Transverse colon (tissue), 4 donors: ENCODE measurements around the gene HSD17B13. TPM values are rescaled to one million over a fixed set of nuclear protein-coding genes. Genes with fewer than 3 reads are reported as not detected.

Source experiments
- DNase-seq: peaks from one replicate; pipeline ENCODE4 v3.0.0-alpha.2; 2019
- H3K27ac ChIP-seq, 4 donors: fragments of 200-600 bp; sonication (generic); 2 replicates each; pipeline ENCODE4 v1.5.1; 2016 to 2018; ENCODE audit warnings: inconsistent platforms in 4 of 4
- H3K27me3 ChIP-seq: fragments of 200-600 bp; sonication (generic); 2 replicates; pipeline ENCODE4 v1.5.1; 2017; ENCODE audit warnings: inconsistent platforms
- H3K36me3 ChIP-seq, 4 donors: fragments of 200-600 bp; sonication (generic); 2 replicates each; pipeline ENCODE4 v1.5.1; 2017 to 2019; ENCODE audit warnings: inconsistent platforms in 4 of 4
- H3K4me1 ChIP-seq, 4 donors: fragments of 200-600 bp; sonication (generic); 2 replicates each; pipeline ENCODE4 v1.5.1; 2017 to 2020; ENCODE audit warnings: inconsistent platforms in 4 of 4
- H3K4me3 ChIP-seq, 4 donors: fragments of 200-600 bp; sonication (generic); 1 replicate in 1 of 4; 2 replicates in 3 of 4; pipeline versions ENCODE4 v1.5.1 to v1.6.1; 2017 to 2019; ENCODE audit warnings: inconsistent platforms in 4 of 4
- H3K9me3 ChIP-seq, 2 donors: fragments of 200-600 bp; sonication (generic); 2 replicates each; pipeline ENCODE4 v1.5.1; 2017 to 2019; ENCODE audit warnings: inconsistent platforms in 2 of 2
- CTCF ChIP-seq, 5 experiments: fragments of 200-600 bp in 3 of 5; fragments of 450-650 bp in 2 of 5; sonication (generic) in 3 of 5; IDR thresholded peaks; 1 replicate in 2 of 5; 2 replicates in 3 of 5; pipeline ENCODE4 v1.5.1; 2016 to 2017; ENCODE audit warnings: antibody characterized with exemption in 5 of 5, inconsistent platforms in 3 of 5, mild to moderate bottlenecking in 2 of 5, moderate library complexity in 1 of 5
- EP300 ChIP-seq: sonication (generic); formaldehyde crosslinking; IDR thresholded peaks from one replicate; pipeline ENCODE4 v1.6.1; 2017; ENCODE audit warnings: antibody characterized with exemption, low read depth
- POLR2A ChIP-seq: fragments of 450-650 bp; IDR thresholded peaks from one replicate; pipeline ENCODE4 v1.6.1; 2016; ENCODE audit warnings: antibody characterized with exemption, mild to moderate bottlenecking, moderate library complexity
- POLR2AphosphoS5 ChIP-seq, 3 donors: sonication (generic); formaldehyde crosslinking; IDR thresholded peaks; one replicate each; pipeline ENCODE4 v1.6.1; 2016; ENCODE audit warnings: antibody characterized with exemption in 3 of 3
- WGBS, 2 donors: methylation state at CpG; one replicate each; pipeline ENCODE4 v1.1.5; 2018; ENCODE audit warnings: low coverage in 1 of 2; 5-methylcytosine and 5-hydroxymethylcytosine counted together
- in situ Hi-C, 4 donors: fragments of 200-750 bp; cut with MboI; loops; one replicate each; pipeline versions ENCODE4 v1.15.0 to v1.15.1; 2017; ENCODE audit warnings: low sequenced_read_pairs in 3 of 4, low pct_ligation_motif_present in 1 of 4, low pct_unique_long_range_greater_than_20kb in 1 of 4
- intact Hi-C: fragments of 100-400 bp; cut with DNase I; formaldehyde crosslinking; loops from one replicate; pipeline ENCODE4 v1.15.1; 2023; ENCODE audit warnings: low total_unique reads
- small RNA-seq, 4 donors: library from RNA; depleted of rRNA; stranded (forward); fragments of <200 nt; gene quantifications; one replicate each; pipeline ENCODE3, GENCODE V24; 2016
- total RNA-seq, 4 donors: library from RNA; depleted of rRNA; stranded (reverse); fragments of >200 nt; gene quantifications; one replicate each; pipeline ENCODE4 v1.1.0, GENCODE V29; 2016

Gene HSD17B13
- total RNA-seq, 4 donors from 2014 or later: 1.1 to 1.9 TPM; not detected in 2

GRCh38 chr4:87255755-87256154 lies 66.9 kb downstream of the HSD17B13 start:
- no peak overlapping the region for H3K4me3 ChIP-seq
- DNase-seq: no peak
- H3K9me3 ChIP-seq: peaks cover 0 to 6% of the 10 kb centered on the region in 2 donors
- TF ChIP-seq CTCF (IDR thresholded peaks at IDR 0.05): no peak
- no peak for TF ChIP-seq POLR2A
- TF ChIP-seq EP300: no peak
- TF ChIP-seq POLR2AphosphoS5 (IDR thresholded peaks at IDR 0.05): no peak
- in situ Hi-C loops: no loop called here
- H3K4me1 ChIP-seq: peaks cover 0 to 5% (median 1%) of the 10 kb centered on the region in 4 donors
- 93 to 100% methylated on average over 1 of the region's 1 CpG for WGBS, 2 donors
- no peaks in the 10 kb centered on the region for H3K36me3 ChIP-seq
- intact Hi-C loops: no loop called here
- H3K27ac ChIP-seq: no peak overlapping the region
- H3K27me3 ChIP-seq: no peaks in the 10 kb centered on the region

Small RNA genes within 50 kb of the gene (small RNA-seq; reads per million reads assigned to genes)
- 0 reads per million in 4 donors for gene MIR5705

Other genes with a start within 250 kb of the HSD17B13 start
- 10 to 100 TPM in 3 of 4 donors, 1 to 10 TPM in 1; 9.4 to 18.7 (median 13.6) TPM for gene KLHL8, start 102.3 kb downstream of the HSD17B13 start, total RNA-seq
- 100 to 1,000 TPM; 189 to 348 (median 271) TPM for gene HSD17B11, start 68.3 kb upstream of the HSD17B13 start, total RNA-seq
- 10 to 100 TPM in 3 of 4 donors, 1 to 10 TPM in 1; 7.6 to 25.7 (median 20.1) TPM for gene NUDT9, start 99.7 kb upstream of the HSD17B13 start, total RNA-seq
- 100 to 1,000 TPM; 113 to 228 (median 151) TPM for gene SPARCL1, start 206.5 kb upstream of the HSD17B13 start, total RNA-seq